GM18858 (cell line): ENCODE results near the gene IFNA21.
"Not testable (repeated sequence)": the region's sequence is repeated elsewhere in the genome, so short reads cannot be mapped to it uniquely, and the experiment has no call there.

ENCODE experiments used
- ATAC-seq: cut with Tn5 transposase; IDR thresholded peaks from one replicate; pipeline ENCODE4 v1.9.1; 2021; ENCODE audit not compliant: unreplicated experiment

Gene IFNA21

DNA sequence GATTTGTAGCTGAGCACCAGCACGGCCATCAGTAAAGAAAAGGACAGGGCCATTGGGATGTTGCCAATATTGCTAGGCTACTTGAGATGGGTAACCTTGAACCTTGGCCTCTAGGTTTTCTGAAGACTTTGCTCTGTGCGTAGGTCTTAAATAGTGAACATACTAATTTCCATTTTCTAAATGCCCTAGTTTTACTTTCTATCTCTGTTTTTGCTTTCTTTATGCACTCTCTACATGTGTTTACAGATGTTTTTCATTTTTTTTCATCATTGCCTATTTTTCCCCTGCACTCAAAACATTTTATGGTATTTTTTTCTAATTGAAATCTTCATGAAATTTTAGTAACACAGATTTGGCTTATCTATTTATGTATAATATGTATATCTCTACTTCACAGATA, at the start of gene IFNA21:
TSS of gene IFNA21 (minus strand) at position 101 of the 400 bp plus-strand sequence. CDS start at position 53, 48 bp downstream.
- ATAC-seq = not testable (repeated sequence)

DNA sequence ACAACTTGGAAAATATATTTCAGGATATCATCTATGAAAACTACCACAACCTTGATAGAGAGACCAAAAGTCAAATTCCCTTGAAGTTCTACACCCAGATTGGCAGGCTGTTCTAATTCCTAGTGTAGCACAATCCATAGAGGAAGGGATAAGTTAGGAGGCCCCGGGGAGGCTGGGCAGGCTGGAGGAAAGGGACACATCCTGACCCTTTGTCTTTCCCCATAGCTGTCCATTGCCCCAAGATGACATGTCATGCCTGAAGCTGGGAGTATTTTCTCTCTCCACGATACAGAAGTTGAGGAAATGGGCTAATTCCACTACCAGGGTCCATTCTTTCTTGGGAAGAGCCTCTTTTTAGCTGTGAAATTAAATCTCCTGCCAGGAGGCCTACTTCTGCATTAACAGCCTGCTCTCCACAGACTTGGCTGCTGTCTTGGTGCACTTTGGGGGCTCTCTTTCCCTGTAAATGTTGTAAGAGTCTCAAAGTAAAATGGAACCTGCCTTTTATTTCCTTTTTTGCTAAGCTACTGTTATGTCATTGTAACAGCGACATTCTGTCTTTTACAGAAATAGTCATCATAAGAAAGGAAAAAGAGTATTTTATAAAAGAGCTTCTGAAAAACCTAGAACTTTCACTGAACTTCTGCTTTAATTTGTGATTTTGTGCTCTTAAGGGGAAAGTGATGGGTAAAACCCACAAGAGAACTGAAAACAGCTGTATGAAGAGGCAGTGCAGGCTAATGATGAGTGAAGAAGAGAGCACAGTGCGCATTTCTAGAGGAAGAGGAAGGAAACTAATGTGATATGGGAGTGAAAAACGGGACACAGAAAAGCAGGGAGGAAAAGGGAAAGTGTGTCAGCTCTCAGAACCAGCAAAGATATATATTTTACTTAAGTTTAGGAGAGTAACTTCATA, 47.2 kb upstream of the IFNA21 start:
- ATAC-seq = peak; percentile 76

DNA sequence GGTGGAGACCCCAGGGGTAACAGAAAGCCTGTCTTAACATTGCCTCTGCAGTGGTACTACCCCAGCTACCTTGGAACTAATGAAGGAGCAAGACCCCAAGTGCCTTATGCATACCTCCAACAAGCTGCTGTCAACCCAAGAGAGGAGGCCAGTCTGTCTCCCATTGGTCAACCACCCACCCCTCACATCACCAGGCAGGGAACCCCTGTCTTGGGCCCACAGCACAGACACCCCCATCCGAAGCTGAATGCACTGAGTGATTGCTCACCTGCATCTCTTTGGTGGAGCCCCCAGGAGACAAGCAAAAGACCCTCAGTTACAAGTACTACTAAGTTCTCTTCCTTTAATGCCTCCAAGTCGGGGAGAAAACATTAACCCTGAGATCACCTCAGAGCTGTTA, 45.7 kb upstream of the IFNA21 start:
- not testable (repeated sequence) for ATAC-seq

DNA sequence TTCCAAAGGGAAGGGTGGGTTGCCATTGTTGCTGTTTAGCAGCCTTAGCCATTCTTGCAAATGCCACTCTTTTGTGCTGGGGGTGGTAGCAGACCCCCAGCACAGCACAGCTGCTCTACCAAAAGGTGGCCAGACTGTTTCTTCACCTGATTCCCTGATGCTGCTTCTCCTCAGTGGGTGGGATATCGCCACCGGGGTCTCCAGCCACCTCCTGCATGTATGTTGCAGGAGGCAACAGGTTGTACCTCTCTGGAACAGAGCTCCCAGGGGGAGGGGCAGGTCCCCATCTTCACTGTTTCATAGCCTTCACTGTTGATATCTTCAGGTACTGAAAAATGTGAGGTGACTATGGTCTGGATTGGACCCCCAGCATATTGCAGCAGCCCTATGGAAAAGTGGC, 44.3 kb upstream of the IFNA21 start:
- ATAC-seq = not testable (repeated sequence)

DNA sequence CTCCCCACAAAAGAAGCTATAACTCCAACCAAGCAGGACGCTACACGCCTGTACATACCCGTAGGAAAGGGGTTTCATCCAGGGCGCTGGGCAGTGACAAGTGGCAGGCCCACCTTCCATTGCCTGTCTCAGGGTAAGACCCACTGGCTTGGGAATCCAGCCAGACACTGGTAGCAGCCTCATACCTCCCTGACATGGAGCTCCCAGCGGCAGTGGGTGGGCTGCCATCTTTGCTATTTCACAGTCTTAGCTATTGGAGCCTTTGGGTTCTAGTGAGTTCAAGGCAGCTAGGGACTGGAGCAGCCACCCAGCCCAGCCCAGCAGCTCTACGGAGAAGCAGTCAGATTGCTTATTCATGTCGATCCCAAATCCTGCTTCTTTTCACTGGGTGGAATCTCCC, 43.9 kb upstream of the IFNA21 start:
- no peak for ATAC-seq

DNA sequence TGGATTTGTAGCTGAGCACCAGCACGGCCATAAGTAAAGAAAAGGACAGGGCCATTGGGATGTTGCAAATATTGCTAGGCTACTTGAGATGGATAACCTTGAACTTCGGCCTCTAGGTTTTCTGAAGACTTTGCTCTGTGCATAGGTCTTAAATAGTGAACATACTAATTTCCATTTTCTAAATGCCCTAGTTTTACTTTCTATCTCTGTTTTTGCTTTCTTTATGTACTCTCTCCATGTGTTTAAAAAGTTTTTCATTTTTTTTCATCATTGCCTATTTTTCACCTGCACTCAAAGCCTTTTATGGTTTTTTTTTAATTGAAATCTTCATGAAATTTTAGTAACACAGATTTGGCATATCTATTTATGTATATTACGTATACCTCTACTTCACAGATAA, 40.6 kb upstream of the IFNA21 start, which contains the start of gene IFNA10:
TSS of gene IFNA10 (minus strand) at position 101 of the 400 bp plus-strand sequence. CDS start at position 55, 46 bp downstream.
- not testable (repeated sequence) for ATAC-seq

DNA sequence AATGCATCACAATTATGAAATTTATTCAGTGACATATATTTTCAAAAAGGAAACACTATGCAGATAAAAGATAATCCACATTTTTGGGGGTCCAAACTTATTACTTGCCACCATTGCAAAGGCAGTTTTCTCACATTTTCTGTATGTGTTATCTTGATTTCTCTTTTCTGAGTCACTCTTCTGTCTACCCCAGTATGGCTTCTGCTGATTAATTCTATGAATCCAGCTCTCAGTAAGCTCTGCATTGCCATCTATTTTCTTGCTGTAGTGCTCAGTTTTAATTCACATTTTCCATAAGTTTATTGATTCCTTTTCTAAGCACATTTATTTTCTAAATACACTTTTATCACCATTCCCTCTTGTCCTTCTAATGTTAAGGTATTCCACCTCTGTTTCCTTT, 38.7 kb upstream of the IFNA21 start:
- no peak for ATAC-seq

DNA sequence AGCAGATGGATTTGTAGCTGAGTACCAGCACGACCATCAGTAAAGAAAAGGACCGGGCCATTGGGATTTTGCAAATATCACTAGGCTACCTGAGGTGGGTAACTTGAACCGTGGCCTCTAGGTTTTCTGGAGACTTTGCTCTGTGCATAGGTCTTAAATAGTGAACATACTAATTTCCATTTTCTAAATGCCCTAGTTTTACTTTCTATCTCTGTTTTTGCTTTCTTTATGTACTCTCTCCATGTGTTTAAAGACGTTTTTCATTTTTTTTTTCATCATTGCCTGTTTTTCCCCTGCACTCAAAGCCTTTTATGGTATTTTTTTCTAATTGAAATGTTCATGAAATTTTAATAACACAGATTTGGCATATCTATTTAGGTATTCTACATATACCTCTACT, 35.6 kb upstream of the IFNA21 start, which contains the start of gene IFNA7:
TSS of gene IFNA7 (minus strand) at position 101 of the 400 bp plus-strand sequence. CDS start at position 61, 40 bp downstream.
- ATAC-seq = not testable (repeated sequence)

DNA sequence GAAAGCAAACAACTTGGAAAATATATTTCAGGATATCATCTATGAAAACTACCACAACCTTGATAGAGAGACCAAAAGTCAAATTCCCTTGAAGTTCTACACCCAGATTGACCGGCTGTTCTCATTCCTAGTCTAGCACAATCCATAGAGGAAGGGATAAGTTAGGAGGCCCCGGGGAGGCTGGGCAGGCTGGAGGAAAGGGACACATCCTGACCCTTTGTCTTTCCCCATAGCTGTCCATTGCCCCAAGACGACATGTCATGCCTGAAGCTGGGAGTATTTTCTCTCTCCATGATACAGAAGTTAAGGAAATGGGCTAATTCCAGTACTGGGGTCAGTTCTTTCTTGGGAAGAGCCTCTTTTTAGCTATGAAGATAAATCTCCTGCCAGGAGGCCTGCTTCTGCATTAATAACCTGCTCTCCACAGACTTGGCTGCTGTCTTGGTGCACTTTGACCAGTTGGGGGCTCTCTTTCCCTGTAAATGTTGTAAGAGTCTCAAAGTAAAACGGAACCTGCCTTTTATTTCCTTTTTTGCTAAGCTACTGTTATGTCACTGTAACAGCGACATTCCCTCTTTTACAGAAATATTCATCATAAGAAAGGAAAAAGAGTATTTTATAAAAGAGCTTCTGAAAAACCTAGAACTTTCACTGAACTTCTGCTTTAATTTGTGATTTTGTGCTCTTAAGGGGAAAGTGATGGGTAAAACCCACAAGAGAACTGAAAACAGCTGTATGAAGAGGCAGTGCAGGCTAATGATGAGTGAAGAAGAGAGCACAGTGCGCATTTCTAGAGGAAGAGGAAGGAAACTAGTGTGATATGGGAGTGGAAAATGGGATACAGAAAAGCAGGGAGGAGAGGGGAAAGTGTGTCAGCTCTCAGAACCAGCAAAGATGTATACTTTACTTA, 28.7 kb upstream of the IFNA21 start:
- ATAC-seq = peak; percentile 84

DNA sequence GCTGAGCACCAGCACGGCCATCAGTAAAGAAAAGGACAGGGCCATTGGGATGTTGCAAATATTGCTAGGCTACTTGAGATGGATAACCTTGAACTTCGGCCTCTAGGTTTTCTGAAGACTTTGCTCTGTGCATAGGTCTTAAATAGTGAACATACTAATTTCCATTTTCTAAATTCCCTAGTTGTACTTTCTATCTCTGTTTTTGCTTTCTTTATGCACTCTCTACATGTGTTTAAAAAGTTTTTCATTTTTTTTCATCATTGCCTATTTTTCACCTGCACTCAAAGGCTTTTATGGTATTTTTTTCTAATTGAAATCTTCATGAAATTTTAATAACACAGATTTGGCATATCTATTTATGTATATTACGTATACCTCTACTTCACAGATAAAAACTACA, 21.0 kb upstream of the IFNA21 start, which contains the start of gene IFNA4:
TSS of gene IFNA4 (minus strand) at position 101 of the 400 bp plus-strand sequence. CDS start at position 45, 56 bp downstream.
- ATAC-seq = not testable (repeated sequence)

DNA sequence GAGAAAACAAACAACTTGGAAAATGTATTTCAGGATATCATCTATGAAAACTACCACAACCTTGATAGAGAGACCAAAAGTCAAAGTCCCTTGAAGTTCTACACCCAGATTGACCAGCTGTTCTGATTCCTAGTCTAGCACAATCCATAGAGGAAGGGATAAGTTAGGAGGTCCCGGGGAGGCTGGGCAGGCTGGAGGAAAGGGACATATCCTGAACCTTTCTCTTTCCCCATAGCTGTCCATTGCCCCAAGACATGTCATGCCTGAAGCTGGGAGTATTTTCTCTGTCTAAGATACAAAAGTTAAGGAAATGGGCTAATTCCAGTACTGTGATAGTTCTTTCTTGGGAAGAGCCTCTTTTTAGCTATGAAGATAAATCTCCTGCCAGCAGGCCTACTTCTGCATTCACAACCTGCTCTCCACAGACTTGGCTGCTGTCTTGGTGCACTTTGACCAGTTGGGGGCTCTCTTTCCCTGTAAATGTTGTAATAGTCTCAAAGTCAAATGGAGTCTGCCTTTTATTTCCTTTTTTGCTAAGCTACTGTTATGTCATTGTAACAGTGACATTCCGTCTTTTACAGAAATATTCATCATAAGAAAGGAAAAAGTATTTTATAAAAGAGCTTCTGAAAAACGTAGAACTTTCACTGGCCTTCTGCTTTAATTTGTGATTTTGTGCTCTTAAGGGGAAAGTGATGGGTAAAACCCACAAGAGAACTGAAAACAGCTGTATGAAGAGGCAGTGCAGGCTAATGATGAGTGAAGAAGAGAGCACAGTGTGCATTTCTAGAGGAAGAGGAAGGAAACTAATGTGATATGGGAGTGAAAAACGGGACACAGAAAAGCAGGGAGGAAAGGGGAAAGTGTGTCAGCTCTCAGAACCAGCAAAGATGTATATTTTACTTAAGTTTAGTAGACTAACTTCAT, 16.6 kb upstream of the IFNA21 start:
- peak; percentile 95 for ATAC-seq

DNA sequence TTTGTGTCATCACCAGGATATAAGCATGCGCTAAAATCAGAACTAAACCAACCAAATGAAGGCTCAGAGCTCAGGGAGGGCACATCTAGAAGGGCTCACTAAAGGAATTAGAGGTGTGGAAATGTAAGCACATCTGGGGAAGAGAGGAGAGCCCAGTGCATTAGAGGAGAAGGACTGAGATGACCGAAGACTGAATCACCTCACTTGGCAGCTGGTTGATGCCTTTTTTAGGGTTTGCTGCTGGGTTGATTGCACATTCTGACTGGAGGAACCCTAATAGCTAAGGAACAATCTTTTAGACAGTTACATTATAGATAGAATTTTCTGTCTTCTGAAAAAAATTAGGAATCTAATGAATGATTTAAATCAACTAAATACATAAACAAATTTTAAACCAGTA, 8.2 kb upstream of the IFNA21 start:
- ATAC-seq = no peak

DNA sequence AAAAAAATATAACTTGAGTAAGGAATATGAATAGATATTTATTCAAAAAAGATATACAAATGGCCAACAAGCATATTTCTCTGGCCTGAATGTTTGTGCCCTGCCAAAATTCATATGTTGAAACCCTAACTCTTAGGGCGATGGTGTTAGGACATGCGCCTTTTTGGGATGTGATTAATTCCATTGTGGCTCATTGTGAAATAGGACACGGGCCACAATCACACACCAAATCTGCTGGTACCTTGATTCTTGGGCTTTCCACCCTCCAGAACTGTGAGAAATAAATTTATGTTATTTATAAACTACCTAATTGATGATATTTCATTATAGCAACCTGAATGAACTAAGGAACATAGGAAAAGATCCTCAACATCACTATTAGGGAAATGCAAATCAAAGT, 5.7 kb upstream of the IFNA21 start:
- no peak for ATAC-seq

DNA sequence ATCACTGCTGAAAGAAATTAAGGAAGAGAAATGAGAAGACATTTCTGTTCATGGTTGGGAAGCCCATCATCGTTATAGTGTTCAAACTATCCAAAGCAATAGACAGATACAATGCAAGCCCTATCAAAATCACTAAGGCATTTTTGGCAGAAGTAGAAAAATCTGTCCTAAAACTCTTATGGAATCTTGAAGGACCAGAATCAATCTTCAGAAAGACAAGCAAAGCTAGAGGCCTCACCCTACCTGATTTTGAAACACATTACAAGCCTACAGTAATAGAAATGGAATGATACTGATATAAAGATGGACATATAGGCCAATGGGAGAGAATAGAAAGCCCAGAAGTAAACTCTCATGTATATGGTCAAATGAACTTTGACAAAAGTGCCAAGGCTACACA, 4.9 kb upstream of the IFNA21 start:
- ATAC-seq = no peak

DNA sequence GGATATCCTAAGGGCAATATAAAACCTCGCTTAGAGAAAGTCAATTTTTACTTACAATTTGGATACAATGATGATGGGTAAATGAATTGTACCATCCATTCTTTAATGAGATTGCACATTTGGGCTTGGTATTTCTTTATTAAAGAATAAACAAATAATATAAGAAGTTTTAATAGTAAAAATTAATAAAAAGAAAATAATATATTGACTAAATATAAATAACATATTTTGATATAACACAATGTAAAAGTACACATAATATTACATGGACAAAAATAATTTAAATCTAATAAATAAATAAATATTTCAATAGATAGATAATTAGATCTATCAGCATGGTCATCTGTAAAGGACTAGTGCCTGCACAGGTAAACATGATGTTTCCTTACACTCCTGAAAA, 944 bp downstream of the IFNA21 start:
- no peak for ATAC-seq

DNA sequence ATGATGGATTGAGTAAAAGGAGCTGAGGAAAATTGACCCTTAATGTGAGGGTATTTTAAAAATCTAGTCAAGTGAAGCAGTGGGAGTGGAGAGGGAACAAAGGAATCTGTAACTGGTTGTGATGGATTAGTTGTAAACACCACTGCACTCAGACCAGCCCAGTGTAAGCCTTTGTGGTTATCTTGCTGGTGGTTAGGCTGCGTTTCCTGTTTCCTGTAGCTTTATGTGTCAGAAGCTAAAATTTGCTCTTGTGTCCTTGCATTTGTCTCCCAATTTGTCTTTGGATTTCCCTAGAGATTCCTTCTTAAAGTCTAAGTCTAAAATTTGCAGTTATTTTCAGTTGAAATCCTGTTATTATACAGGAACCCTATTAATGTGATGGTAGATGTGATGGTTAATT, 6.3 kb downstream of the IFNA21 start:
- peak; percentile 95 for ATAC-seq

DNA sequence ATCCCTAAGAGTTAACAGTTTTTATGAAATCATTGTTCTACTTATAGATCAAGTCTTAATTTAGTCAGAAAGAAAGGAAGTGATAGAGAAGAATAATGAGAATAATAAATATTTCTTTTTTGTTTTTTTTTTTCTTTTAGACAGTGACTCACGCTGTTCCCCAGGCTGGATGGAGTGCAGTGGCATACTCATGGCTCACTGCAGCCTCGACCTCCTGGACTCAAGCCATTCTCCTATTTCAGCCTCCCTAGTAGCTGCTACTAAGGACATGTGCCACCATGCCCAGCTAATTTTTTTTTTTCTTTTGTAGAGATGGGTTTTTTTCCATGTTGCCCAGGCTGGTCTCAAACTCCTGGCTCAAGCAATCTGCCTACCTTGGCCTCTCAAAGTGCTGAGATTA, 11.0 kb downstream of the IFNA21 start:
- ATAC-seq = no peak

DNA sequence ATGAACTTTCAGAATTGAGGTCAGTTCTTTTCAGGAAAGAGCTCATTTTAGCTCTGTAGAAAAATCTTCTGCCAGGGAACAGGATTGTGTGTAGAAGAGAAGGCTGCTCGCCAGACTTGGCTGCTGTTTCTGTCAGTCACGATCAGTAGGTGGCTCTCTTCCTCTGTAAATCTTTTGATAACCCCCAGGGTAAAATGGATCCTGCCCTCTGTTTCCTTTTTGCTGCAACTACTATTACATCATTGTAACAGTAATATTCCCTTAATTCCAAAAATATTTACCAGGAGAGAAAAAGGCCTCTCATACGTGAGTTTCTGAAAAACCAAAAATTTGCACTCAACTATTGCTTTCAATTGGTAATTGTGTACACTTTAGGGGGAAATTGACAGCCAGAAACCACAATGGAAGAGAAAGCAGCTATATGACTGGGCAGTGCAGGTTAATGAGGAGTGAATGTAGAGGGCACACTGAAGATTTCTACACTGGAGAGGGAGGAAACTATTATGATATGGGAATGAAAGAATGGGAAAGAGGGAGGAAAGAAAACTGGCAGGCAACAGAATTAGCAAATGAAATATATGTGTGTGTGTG, 12.3 kb downstream of the IFNA21 start:
- ATAC-seq = peak; percentile 84

DNA sequence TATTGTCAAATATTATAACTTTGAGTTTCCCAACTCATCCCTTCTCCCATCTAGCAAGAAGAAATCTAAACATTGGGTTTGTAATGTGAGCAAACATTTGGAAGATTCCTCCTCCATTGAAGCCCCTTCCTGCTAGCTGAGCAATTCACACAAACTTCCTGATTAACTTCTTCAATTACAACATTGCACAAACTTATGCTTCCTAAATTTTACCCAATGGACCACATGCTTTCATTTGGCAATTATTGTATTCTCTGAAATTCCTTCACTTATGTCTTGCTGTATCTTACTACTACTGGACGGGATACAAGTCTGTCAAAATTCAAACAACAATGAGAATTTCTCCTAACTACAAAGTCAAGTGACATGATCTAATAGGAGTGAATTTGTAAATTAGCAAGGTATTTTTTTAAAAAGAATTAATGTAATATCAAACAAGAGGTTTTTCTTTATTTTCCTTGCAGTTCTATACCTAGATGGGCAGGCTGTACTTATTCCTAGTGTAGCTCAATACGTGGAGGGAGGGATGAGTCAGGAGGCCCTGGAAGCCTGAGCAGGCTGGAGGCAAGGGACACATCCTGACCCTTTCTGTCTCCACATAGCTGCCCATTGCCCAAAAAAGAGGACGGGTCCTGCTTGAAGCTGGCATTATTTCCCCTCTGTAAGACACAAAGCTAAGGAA, 13.0 kb downstream of the IFNA21 start:
- peak; percentile 28 for ATAC-seq
